ELF-1 (cell line): ENCODE measurements around the gene PGLYRP2.

Experiments used
- DNase-seq: peaks from one replicate; pipeline ENCODE4 v3.0.0-alpha.2; 2016; ENCODE audit warnings: low read depth, low spot score

PGLYRP2 gene

DNA sequence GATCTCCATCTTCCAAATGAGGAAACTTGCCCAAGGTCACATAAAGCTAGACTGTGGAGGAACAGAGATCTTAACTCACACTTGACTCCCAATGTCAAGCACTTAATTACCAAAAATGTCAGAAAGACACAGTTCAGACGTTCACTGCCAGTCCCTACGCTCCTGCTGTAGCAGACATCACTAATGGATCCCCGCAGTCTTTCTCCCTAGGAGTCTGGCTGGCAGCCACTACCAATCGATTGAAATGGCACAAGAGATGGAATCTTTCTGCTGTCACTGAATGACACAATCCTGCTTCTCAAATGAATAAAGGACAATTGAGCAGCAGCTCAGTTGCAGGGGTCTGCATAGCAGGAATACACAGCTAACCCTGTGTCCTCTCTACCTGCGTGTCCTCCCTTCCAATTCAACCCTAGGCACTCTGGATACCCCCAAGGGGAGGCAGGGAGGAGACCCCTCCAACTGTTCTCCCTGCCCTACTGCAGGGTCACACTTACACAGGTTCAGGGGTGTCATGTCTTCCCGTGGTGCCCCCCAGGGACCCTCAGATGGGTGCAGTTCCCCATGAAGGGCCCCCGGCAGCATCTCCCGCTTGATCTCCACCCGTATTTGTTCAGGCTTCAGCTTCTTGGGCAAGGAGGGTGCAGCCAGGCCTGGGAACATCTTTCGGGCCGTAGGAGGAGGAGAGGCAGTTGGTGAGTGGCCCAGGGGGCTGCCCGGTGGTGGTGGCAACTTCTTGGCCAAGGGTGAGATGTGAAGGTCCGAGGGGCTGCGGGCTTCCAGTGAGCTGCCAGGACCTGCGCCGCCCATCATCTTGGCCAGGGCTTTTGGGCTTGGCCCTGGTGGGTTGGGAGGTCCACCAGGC lies 52.6 kb downstream of the PGLYRP2 start:
- no peak for DNase-seq

DNA sequence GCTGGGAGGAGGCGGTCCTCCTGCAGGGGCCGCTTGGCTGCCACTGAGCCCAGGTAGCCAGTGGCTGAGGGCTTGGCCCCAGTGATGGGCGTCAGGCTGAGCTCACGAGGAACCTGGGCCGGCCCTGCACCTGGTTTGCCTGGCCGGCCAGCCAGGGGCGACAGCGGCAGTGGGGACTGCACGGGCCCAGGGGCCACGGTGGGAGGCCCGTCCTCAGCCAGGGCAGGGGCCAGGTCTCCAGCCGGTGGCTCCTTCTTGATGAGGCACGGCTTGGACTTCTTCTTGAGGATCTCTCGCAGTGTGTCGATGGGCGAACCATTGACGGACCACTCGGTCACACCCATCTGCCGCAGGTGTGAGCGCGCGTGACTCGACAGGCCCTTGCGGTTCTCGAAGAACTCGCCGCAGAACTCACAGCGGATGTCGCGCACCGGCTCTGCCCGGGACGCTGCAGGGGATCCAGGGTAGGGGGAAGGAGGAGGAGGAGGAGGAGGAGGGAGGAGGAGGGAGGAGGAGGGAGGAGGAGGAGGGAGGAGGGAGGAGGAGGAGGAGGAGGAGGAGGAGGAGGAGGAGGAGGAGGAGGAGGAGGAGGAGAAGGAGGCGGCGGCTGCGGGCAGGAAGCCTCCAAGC lies 53.9 kb downstream of the PGLYRP2 start:
- no peak for DNase-seq

- DNase-seq, result no peak
These were observed 54.5 kb downstream of the PGLYRP2 start for GRCh38 chr19:15424692-15425272.

DNA sequence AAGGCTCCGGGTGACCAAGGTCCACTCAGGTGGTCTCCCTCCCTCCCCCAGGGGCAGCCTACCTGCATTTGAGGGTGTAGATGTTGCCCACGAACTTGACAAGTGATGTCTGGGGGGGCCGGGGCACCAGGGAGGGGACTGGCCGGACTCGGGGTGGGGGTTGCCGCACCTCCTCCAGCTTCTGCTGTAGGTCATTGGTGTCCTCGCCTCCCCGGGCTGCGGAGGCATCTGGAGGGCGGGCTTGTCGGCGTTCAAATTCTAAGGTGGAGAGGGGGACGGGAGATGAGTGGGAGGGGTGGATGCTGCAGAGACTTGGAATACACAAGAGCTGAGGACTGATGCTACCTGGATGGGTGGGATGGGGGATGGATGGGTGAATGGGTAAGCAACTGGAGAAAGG lies 55.2 kb downstream of the PGLYRP2 start:
- DNase-seq, result no peak

- no peak for DNase-seq
These were observed 56.2 kb downstream of the PGLYRP2 start for GRCh38 chr19:15423130-15423529.

- DNase-seq, result no peak
These were observed 56.8 kb downstream of the PGLYRP2 start for GRCh38 chr19:15422296-15423075.

DNA sequence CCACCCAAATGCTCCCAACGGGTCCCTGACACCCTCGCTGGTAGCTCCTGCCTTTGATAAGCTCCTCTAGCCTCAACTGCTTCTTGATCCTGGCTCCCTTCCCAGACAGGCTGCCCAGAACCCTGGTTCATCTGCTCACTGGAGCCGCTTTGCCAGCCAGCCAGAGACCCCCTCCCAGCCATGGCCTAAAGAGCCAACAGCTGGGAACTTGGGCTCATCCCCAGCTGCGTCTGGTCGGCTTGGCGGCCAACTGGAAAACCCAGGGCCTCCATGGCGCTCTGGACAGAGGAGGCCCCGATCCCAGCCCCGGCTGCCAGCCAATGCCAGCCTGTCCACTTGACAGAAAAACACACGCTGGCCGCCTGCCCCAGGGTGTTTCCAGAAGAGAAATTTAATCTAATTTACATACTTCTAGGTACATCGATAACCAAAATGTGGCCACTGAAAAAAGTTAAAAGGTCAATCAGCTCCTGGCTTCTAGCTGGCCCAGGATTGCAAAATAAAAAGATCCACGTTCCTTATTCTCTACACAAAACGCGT lies 57.5 kb downstream of the PGLYRP2 start:
- DNase-seq, result no peak

DNA sequence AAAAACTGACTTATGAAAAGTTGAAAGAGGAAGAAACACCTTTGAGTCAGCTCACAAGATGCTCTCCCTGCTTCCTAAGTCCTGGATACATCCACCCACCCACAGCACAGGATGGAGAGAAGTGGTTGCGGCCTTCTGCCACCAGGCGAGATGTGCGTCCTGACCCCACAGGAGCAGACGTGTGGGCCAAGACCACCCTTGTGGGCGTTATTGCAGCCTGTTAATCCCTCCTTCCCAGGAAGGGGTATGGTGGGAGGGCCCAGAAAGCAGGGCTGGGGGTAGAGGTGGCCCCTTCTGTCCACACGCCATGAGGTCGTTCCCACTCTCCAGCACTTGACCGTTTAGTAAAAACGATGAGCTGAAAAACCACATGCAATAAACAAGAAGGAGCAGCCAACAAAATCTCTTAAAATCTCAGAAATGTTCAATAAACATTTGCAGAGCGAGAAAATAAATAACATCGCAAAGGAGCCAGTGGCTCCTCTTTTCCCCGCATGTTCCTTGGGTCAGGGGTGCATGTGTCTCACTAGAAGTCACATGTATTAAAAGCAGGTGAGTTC lies 58.1 kb downstream of the PGLYRP2 start:
- DNase-seq, result no peak

GRCh38 chr19:15419413-15420025 lies 59.8 kb downstream of the PGLYRP2 start:
- no peak for DNase-seq
